ENCODE results near the gene MGRN1. TPM values are rescaled to one million over a fixed set of nuclear protein-coding genes. Genes with fewer than 3 reads are reported as not detected.

MGRN1 gene
- total and polyA plus RNA-seq, 2 experiments from 2014 or later = 14.0 to 26.4 TPM

- peaks cover 6% of the 10 kb centered on the region; the same call in 1 of the 2 replicates for H3F3A ChIP-seq (ENCODE audit: insufficient read depth)
- no peaks in the 10 kb centered on the region for H3K9me2 ChIP-seq (ENCODE audit: insufficient read depth)
- no peak overlapping the region for H3K4me3 ChIP-seq
- H3K27ac ChIP-seq = no peak overlapping the region
- TF ChIP-seq EZH2phosphoT487 (IDR thresholded peaks at IDR 0.05; ENCODE audit: insufficient read depth, low read depth) (no peak), EZH2 (IDR thresholded peaks at IDR 0.05; ENCODE audit: insufficient read depth, poor library complexity, severe bottlenecking) (no peak)
- no peaks in the 10 kb centered on the region for H3K9me3 ChIP-seq (ENCODE audit: low read depth)
- in situ Hi-C loops (cut with MboI) = no loop called here
- H3K4me1 ChIP-seq (ENCODE audit: insufficient read depth) = 0 out of 2 replicates have a peak, but pooled peaks cover 6% of the 10 kb centered on the region
- DNase-seq = no peak
- H2AFZ ChIP-seq = no peak overlapping the region
- no peaks in the 10 kb centered on the region for H3K27me3 ChIP-seq (replicated peaks; ENCODE audit: insufficient read depth)
- 81 to 83% methylated on average over 8 of the region's 8 CpGs for WGBS, 2 experiments (ENCODE audit: low coverage in 1 of 2, low lambda C conversion rate in 2 of 2, missing lambda C conversion rate in 2 of 2)
- no peak overlapping the region for H3K9ac ChIP-seq
- H3K36me3 ChIP-seq (ENCODE audit: low read depth) = no peaks in the 10 kb centered on the region
- no peaks in the 10 kb centered on the region for H4K20me1 ChIP-seq (ENCODE audit: insufficient read depth)
- peaks cover 11% of the 10 kb centered on the region for H3K79me2 ChIP-seq (ENCODE audit: insufficient read depth)
- H3K4me2 ChIP-seq (ENCODE audit: unreplicated experiment) = no peak overlapping the region
Observed at GRCh38 chr16:4618645-4619418, 5.8 kb upstream of the MGRN1 start.

DNA sequence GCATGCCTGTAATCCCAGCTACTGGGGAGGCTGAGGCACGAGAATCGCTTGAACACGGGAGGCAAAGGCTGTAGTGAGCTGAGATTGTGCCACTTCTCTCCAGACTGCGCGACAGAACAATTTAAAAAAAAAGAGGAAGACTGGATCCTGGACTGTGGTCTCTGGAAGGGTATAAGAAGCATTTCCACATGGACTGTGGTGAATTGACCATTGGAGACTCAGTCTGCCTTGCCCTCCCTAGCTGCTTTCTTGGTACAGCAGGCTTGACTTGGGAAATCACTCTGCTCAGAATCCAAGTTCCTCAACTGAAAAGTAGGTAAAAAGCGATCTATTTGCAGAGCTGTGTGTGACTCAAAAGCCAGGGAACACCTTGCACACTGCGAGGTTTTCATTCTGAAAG, 1.0 kb upstream of the MGRN1 start:
- H3K4me1 ChIP-seq (ENCODE audit: insufficient read depth) = no peaks in the 10 kb centered on the region
- no peaks in the 10 kb centered on the region; the same call in 1 of the 2 replicates for H3F3A ChIP-seq (ENCODE audit: insufficient read depth)
- no peak overlapping the region for H3K9ac ChIP-seq
- H3K79me2 ChIP-seq (ENCODE audit: insufficient read depth) = peaks cover 38% of the 10 kb centered on the region
- in situ Hi-C loops (cut with MboI) = no loop called here
- no peak overlapping the region for H3K4me2 ChIP-seq (ENCODE audit: unreplicated experiment)
- H2AFZ ChIP-seq = no peak overlapping the region
- 50 to 66% methylated on average over 7 of the region's 7 CpGs for WGBS, 2 experiments (ENCODE audit: low coverage in 1 of 2, low lambda C conversion rate in 2 of 2, missing lambda C conversion rate in 2 of 2)
- no peak for DNase-seq
- no peaks in the 10 kb centered on the region for H3K9me3 ChIP-seq (ENCODE audit: low read depth)
- H4K20me1 ChIP-seq (ENCODE audit: insufficient read depth) = no peaks in the 10 kb centered on the region
- no peaks in the 10 kb centered on the region for H3K9me2 ChIP-seq (ENCODE audit: insufficient read depth)
- no peaks in the 10 kb centered on the region for H3K27me3 ChIP-seq (replicated peaks; ENCODE audit: insufficient read depth)
- H3K4me3 ChIP-seq = no peak overlapping the region
- no peaks in the 10 kb centered on the region for H3K36me3 ChIP-seq (ENCODE audit: low read depth)
- TF ChIP-seq EZH2 (IDR thresholded peaks at IDR 0.05; ENCODE audit: insufficient read depth, poor library complexity, severe bottlenecking) (no peak), EZH2phosphoT487 (IDR thresholded peaks at IDR 0.05; ENCODE audit: insufficient read depth, low read depth) (no peak)
- H3K27ac ChIP-seq = no peak overlapping the region

GRCh38 chr16:4624827-4625559, 367 bp downstream of the MGRN1 start:
- peak overlapping the region; percentile 96 for H3K4me2 ChIP-seq (ENCODE audit: unreplicated experiment)
- H2AFZ ChIP-seq = peak overlapping the region; percentile 67
- 1 to 2% methylated on average over 45 to 63 of the region's 80 CpGs for WGBS, 2 experiments (ENCODE audit: low coverage in 1 of 2, low lambda C conversion rate in 2 of 2, missing lambda C conversion rate in 2 of 2)
- H3K79me2 ChIP-seq (ENCODE audit: insufficient read depth) = peaks cover 52% of the 10 kb centered on the region
- no peaks in the 10 kb centered on the region for H3K9me3 ChIP-seq (ENCODE audit: low read depth)
- TF ChIP-seq EZH2 (IDR thresholded peaks at IDR 0.05; ENCODE audit: insufficient read depth, poor library complexity, severe bottlenecking) = no peak
- no peak for TF ChIP-seq EZH2phosphoT487 (IDR thresholded peaks at IDR 0.05; ENCODE audit: insufficient read depth, low read depth)
- in situ Hi-C loops (cut with MboI) = no loop called here
- H3K4me3 ChIP-seq = peak overlapping the region; percentile 97
- no peaks in the 10 kb centered on the region for H3K36me3 ChIP-seq (ENCODE audit: low read depth)
- H3F3A ChIP-seq (ENCODE audit: insufficient read depth) = no peaks in the 10 kb centered on the region; the same call in 1 of the 2 replicates
- no peaks in the 10 kb centered on the region for H3K9me2 ChIP-seq (ENCODE audit: insufficient read depth)
- DNase-seq = peak; percentile 90
- no peaks in the 10 kb centered on the region for H3K4me1 ChIP-seq (ENCODE audit: insufficient read depth)
- peak overlapping the region; percentile 97 for H3K9ac ChIP-seq
- H4K20me1 ChIP-seq (ENCODE audit: insufficient read depth) = no peaks in the 10 kb centered on the region
- peak overlapping the region; percentile 93 for H3K27ac ChIP-seq
- no peaks in the 10 kb centered on the region for H3K27me3 ChIP-seq (replicated peaks; ENCODE audit: insufficient read depth)

GRCh38 chr16:4625560-4626159, 1.0 kb downstream of the MGRN1 start:
- Histone ChIP-seq H3K9me2 (ENCODE audit: insufficient read depth) (no peaks in the 10 kb centered on the region), H3K4me2 (ENCODE audit: unreplicated experiment) (peak overlapping the region; percentile 96), H3K9ac (peak overlapping the region; percentile 97), H3K79me2 (ENCODE audit: insufficient read depth) (peaks cover 59% of the 10 kb centered on the region), H3K4me1 (ENCODE audit: insufficient read depth) (no peaks in the 10 kb centered on the region), H3K9me3 (ENCODE audit: low read depth) (no peaks in the 10 kb centered on the region), H2AFZ (peak overlapping the region; percentile 67), H3F3A (ENCODE audit: insufficient read depth) (no peaks in the 10 kb centered on the region; the same call in 1 of the 2 replicates), H3K4me3 (peak overlapping the region; percentile 97), H4K20me1 (ENCODE audit: insufficient read depth) (no peaks in the 10 kb centered on the region), H3K27ac (peak overlapping the region; percentile 93), H3K27me3 (replicated peaks; ENCODE audit: insufficient read depth) (no peaks in the 10 kb centered on the region), H3K36me3 (ENCODE audit: low read depth) (no peaks in the 10 kb centered on the region)
- DNase-seq = no peak
- WGBS, 2 experiments (ENCODE audit: low coverage in 1 of 2, low lambda C conversion rate in 2 of 2, missing lambda C conversion rate in 2 of 2) = 3 to 4% methylated on average over 11 of the region's 11 CpGs
- no peak for TF ChIP-seq EZH2 (IDR thresholded peaks at IDR 0.05; ENCODE audit: insufficient read depth, poor library complexity, severe bottlenecking)
- no peak for TF ChIP-seq EZH2phosphoT487 (IDR thresholded peaks at IDR 0.05; ENCODE audit: insufficient read depth, low read depth)
- in situ Hi-C loops (cut with MboI) = no loop called here

Data from GM23248 (cell line).